ENCODE data around the gene PPP1R37.
A peak's percentile ranks its signal among the peaks of the same experiment; 100 is the strongest.

Gene PPP1R37

DNA sequence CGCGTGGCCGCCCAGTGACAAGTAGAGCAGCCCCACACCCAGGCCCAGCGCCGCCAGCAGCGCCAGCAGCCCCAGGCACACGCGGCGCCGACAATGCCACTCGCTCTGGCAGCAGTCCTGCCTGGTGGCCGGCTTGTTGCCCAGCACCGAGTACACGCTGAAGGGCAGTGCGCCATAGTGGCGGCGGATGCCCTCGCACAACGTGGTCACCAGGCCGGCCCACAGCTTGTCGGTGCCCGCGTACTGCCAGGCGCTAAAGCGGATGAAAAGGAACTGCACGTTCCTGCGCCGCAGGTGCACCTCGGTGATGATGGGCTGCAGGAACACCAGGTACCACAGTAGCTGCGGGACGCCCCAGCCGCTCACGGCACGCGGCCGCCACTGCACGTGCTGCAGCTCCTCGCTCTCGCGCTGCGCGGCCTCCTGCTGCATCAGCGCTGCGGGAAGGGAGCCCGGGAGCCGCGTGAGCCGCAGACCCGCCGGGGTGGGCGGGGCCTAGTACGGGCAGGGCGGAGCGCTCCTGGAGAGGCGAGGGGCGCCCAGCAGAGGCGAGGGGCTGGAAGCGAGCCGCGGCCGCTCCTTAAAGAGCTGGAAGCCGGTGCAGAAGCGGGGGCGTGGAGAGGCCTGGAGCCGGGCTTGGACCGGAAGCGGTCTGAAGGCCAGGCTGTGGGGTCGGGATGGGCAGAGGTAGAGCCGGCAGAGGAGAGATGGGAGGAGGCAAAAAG lies 60.5 kb downstream of the PPP1R37 start:
- no peak for DNase-seq (ENCODE audit: low spot score)

DNA sequence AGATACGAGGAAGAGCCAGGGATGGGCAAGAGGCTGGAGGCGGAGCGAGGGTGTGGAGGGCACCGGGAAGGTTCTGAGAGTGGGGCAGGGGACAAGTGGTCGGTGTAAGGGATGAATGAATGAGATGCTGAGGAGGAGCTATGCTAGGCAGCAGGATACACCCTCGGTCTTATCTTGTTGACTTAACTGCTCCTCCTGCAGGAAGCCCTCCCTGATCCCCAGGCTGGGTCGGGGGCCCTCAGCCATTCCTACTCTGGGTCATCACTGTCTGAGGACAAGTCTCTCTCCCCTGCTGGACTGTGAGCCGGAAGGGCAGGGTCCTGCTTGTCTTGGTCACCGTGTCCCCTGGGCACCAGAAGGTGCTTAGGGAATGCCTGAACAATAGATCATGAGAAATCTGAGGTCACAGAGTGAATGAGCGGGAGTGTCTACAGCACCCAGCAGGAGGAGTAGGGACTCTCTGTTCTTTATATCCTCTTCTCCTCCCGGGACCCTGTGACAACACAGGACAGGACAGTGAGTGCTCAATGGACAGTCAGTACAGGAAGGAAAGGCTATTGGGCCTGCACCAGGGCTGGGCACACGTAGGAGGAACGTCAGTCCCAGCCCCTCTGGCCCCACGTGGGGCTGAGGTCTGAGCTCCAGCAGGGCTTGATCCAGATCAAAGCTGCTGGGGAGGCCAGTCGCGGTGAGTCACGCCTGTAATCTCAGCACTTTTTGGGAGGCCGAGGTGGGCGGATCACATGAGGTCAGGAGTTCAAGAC lies 61.3 kb downstream of the PPP1R37 start:
- no peak for DNase-seq (ENCODE audit: low spot score)

DNA sequence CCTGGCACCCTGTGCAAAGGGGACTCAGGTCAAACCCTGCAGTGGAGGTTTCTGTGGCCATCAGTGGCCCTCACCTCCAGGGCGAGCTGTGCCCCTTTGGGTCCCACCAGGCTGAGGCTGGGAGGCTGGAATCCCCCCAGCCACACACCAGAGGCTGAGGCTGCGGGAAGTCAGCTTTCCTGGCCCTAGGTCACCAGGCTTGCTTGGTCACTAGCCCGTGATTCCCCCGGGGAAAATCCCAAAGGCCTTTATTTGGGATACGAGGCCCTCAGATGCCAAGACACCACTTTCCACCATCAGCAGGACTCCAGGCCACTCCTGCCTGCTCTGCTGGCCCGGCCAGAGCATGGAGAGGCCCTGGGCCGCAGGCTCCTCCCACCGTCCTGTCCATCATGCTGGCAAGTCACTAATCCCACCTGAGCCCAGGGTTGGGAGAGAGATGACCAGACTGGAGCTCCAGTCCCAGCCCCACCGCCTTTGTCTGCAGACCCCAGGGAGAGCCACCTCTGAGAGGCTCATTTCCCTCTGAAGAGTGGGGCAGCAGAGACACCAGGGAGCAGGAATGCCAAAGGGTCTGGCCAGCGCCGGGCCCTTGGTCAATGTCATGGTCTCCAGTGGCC lies 63.1 kb downstream of the PPP1R37 start:
- no peak for DNase-seq (ENCODE audit: low spot score)

DNA sequence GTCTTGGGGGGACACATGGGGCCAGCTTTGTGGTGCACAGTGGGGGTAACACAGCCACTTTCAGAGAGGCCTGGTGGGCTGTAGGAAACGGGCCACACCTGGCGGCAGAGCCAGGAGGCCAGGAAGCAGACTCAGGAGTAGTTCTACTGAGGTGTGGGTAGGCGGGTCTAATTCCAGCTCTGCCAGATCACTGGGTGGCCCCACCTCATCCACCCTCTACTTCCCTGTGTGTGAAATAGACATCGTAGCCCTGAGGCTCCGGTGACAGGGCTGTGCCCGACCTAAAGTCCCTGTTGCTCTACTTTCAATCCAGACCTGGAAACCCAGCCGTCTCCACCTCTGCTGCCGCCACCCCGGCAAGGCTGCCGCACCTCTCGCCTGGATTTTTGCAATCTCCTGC lies 63.8 kb downstream of the PPP1R37 start:
- DNase-seq (ENCODE audit: low spot score), result no peak

DNA sequence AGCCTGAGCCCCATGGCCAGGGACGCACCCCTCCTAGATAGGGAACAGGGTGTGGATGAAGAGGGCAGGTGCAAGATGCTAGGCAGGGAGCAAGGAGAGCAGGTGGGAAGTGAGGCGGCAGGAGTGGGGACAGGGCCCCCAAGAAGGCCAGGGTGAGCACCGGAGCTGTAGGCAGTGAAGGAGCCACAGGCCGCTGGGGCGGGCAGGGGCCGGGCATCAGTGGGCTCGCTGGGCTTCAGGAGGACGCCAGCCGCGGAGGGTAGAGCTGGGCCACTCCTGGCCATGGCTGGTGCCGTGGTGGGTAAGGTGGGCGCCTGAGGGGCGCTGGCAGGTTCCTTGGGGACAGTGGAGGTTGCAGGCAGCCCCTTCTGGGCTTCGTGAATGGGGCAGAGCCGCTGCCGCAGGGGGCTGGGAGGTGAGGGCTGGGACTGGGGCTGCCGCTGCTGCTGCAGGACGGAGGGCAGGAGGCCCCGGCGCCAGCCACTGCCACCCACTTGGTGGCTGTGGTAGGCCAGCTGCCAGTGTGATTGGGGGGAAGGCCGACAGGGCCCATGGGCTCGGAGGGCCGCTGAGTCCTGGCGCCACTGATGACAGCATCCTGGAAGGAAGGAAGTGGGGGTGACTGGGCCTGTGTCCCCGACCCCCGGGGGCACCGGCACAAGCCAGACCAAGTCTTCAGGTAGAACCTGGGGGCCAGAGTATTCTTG lies 65.7 kb downstream of the PPP1R37 start:
- no peak for DNase-seq (ENCODE audit: low spot score)

DNA sequence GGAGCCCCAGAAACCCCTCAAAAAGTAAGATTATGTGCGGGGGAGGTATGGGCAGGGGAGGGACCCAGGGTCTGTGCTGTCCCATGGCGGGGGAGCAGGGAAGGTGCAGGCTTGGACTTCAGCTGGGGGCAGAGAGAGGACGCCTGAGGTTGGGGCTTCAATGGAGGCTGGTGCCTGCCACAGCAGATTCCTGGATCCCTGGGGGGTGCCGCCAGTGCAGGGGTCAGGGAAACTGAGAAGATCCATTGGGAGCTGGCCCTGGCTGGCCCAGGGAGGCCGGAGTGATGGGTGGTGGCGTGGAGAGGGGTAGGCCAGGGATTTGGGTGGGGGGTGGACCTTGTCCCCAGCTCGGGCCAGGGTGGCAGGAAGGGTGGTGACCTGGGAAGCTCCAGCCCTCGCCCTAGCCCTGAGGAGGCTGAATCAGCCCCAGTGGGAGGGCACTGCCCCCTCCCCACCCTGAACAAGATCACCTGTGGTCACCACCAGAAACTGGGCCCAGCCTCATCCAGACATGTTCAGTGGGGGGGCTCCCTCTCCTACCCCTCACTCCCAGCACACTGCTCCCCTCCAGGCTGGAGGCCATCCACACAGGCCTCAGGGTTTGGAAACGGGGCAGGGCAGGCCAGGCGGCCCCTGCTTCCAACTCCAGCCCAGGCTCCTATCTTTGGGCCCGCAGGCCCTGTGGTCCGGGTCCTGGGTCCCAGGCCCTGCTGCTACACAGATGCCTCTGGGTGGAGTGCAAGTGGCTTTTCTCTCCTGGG lies 66.4 kb downstream of the PPP1R37 start:
- DNase-seq (ENCODE audit: low spot score), result no peak

DNA sequence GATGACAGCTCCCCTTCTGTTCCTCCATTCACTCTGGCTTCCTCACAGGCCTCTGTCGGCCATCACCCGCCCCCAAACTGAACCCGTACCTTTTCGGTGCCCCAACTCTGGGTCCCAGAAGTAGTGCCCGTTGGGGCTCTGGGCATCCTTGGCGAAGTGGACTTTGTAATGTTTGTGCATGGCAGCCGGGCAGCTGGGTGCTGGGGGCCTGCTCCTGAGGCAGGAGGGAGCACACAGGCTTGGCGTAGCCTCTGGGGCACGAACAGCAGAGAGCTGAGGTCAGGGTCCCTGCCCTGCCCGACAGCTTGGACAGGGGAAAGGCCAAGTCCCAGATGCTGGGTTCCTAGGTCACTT lies 67.0 kb downstream of the PPP1R37 start:
- DNase-seq (ENCODE audit: low spot score), result no peak

DNA sequence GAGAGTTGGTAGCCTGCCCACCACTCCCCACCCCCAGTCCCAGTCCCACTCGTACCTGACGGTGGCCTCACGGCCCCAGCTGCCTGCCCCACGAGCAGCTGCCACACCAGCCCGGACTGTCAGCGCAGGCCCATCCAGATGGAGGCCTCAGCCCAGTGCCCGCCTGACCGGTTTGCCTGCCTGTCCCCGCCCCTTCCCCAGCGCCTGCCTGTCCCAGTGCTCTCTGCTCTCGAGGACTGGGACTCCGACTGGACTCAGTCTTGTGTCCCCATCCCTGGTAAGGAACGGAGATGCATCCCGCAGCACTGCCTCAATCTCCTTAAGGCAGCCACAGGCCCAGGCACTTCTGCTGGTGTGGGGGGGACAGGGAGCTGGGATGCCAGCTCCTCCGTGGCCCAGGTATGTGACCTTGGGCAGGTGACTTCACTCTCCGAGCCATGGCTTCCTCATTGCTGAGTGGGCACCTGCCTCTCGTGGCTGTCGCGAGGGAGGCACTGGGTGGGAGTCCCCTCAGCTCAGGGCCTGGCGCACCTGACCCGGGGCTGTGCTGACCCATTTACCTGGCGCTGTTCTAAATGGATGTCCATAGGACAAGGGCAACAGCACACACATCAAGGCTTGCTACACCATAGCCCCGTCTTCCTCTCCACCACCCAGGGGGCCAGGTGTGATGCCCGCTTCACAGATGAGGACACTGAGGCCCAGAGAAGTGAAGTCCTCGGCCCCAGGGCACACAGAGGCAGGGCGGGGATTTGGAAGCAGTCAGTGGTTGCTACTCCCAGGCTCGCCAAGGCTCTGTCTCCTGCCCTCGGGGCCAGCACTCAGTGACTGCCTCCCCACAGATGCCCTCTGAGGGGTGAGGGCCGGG lies 68.1 kb downstream of the PPP1R37 start, which contains the start of gene NKPD1:
Gene NKPD1, minus strand, starts transcription at position 113 of the 868 bp plus-strand sequence. CDS start 832 bp downstream, outside the sequence.
- no peak for DNase-seq (ENCODE audit: low spot score)

DNA sequence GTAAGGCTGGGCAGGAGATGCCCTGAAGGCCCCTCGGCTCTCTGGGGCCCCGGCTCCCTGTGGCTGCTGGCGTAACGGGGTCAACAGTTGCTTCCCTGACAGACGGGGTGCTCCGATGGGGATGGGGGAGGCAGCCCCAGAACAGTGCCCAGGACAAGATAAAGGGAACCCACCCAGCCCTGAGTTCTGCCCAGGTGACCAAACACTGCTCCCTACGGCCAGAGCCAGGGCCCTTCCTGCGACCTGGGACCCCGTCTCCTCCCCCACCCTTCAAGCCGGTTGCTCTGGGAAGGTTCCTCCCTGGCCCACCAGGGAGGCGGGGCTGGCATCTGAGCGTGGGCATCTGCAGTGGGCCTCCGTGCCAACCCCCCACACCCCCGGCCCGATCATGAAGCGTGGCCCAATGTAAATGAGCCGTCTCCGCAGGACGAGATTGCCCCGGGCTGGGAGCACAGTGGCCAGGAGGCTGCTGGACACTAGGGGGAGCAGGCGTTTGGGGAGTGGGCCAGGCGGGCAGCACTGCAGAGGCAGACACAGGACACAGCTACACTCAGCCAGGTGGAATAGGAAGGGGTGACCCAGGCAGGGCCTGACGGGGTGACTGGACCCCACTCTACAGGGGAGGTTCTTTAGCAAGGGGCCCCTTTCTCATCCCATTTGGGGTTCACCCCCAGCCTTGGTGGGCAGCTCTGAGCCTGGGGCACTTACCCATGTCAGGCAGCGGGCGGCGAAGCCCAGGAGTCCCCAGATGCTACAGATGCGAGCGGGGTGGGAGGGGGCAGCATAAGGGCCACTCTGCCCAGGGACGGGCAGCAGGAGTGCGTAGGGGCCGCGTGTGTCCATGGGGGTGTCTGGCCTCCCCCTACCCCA lies 69.0 kb downstream of the PPP1R37 start:
- DNase-seq (ENCODE audit: low spot score), result peak; percentile 89

DNA sequence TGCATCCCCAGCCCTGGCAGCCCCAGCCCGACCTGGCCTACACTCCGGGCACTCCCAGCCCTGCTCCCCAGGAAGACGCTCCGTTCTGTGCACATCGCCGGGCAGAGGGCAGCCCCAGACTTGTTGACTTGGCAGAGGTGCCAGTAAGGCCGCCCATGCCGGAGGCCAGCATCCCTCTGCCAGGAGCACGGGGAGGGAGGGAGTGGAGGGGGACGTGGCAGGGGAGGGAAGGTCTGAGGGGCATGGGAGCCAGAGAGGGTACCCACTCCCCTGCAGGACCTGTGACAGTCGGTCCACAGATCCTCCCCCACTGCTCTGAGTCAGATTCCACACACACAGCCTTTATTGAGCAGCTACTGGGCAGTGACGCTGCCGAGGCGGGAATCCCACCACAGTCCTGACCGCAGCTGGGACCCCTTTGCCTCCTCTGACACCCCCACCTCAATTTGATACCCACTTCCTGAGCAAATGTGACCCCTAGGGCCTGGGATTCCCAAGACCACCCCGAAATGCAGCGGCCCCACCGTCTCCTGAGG lies 69.7 kb downstream of the PPP1R37 start:
- DNase-seq (ENCODE audit: low spot score), result no peak

DNA sequence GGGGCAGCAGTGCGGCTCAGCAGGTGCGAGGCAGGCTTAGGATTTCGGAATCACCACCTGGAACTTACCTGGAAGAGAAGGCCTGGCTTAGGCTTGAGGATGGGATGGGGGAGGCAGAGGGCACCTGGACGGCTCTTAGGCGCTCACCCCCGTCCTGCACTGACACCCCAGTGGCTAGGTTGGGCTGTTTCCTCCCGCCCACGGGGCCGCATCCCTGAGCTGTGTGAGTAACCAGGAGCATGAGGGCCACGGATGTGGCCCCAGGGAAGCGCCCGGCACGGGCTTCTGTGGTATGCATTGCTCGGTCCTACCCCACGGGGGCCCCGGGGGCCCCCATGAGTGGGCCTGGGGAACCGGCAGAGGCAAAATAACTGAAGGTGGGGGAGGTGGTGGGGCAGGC lies 70.2 kb downstream of the PPP1R37 start:
- DNase-seq (ENCODE audit: low spot score), result no peak

DNA sequence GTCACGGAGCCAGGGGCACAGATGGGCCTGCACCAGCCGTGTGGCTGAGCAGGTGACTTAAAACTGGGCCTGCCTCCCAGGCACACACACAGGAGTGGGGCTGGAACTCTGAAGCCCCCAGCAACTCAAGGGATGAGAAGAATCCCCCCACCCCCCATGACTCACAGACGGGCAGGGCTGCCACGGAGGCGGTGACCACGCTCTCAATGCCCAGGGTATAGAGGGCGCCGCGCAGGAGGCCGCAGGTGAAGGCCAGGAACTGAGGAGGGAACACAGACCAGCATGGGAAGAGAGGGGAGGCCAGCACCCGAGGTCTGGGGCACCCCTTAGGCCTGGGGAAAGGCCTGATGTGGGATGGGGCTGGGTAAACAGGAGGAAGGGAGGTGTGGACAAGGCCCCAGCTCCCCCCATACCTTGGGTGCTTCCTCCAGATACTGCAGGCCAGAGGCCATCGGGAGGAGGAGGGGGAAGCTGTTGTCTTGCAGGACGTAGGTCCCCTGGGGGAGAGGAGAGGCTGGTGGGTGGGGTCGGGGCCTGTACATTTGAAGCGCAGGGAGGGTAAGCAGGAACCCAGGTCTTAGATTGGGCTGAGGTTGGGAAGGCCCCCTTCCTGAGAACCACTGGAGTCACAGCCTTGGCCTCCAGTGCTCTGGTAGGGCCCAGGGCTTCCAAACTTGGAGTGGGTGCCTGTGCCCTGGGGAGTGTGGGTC lies 70.9 kb downstream of the PPP1R37 start:
- no peak for DNase-seq (ENCODE audit: low spot score)

DNA sequence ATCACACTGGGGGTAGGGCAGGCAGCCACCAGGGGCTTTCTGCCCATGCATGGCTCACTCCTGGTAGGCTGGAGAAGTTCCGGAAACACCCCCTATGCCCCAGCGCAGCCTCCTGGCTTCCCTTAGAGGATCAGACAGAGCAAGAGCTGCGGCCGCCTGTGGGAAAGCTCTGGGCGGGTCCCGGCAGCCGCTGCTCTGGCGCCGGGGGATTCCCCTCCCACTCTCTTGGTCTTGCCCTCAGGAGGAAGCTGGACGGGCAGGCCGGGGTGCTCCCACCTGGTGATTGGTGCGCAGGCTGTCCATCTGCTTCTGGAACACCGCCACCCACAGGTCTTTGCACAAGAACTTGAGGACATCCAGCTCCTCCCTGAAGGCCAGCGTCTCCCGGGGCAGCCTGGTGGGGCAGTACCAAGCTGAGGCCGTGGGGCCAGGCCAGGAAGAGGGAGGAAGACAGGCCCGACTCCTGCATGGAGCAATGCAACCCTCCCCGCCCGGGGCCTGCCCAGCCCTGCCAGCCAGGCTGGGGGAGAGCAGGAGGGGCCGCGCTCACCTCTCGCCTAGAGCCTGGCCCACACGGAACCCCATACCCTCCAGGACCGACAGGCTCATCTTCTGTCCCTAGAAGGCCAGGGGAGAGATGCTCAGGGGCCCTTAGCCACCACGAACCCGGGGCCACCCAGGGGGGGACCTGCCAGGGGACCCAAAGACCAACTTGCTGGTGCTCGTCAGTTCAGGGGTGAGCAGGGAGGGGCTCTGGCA lies 71.8 kb downstream of the PPP1R37 start:
- no peak for DNase-seq (ENCODE audit: low spot score)

DNA sequence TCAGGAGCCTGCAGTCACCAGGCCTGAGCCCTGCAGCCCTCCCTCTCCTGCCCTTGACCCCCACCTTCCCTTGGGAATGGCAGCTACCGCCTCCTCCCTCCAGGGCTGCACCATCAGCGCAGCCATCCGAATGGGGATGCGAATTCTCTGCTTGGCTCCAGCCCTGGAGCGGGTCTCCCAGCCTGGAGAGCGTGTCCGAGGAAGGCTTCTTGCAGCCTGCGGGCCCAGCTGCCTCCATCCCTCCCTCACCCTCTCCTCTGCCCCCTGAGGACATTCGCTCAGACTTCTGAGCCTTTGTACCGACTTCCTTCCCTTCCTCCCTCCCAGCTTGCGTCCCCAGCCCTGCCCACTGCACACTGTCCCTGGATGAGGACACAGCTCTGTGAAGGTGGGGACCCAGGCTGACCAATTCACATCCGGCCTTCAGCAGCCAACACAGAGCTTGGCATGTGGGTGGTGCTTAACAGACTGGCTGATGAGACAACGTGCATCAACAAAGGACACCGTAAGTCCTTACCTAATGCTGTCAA lies 73.8 kb downstream of the PPP1R37 start:
- DNase-seq (ENCODE audit: low spot score), result no peak

DNA sequence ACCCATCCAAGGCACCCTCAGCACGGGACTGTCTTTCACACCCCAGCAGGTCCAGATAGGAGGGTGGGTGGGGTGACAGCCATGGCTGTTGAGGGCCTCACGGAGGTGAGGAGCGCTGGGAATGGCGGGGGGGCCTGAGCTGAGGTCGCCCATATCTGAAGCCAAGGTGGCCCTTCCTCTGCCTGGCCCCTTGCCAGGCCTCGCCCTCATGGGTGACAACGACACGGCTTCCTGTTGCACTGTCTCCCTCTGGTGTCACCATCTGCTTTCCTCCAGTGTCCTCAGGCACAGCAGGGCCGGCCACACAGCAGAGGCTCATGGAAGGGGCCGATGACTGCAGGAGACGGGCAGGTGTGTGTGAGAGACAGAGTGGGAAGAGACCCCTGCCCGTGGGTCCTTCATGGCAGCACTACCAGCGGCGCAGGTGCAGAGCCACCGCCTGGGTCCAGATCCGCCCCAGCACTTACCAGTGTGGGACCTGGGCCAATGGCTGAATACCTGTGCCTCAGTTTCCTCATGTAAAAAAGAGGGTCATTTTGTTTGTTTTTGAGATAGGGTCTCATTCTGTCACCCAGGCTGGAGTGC lies 75.9 kb downstream of the PPP1R37 start:
- no peak for DNase-seq (ENCODE audit: low spot score)

DNA sequence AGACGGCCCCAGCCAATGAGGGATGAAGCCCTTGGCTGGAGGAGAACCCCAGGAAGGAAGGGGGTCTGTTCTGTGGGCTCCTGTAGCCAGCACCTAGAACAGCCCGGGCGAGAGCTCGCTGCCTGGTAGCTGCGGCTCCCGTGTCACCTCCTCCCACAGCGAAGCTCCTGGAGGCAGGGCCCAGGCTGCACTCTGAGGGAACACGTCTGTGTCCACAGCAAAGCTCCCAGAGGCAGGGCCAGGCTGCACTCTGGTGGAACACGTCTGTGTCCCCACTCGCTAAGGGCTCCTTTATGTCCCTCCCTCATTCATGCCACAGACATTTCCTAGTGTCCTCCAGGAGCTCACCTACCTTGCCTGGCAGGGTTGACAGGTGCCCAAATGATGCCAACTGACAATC lies 76.6 kb downstream of the PPP1R37 start:
- no peak for DNase-seq (ENCODE audit: low spot score)

All from HuH-7.5 (cell line).